Middle frontal gyrus (tissue), 1 donor: ENCODE measurements around the gene WRNIP1.

ENCODE experiments used
- DNase-seq: peaks from one replicate; pipeline ENCODE4 v3.0.0-alpha.2; 2015; ENCODE audit warnings: low spot score; ENCODE audit errors: extremely low spot score

Gene WRNIP1

DNA sequence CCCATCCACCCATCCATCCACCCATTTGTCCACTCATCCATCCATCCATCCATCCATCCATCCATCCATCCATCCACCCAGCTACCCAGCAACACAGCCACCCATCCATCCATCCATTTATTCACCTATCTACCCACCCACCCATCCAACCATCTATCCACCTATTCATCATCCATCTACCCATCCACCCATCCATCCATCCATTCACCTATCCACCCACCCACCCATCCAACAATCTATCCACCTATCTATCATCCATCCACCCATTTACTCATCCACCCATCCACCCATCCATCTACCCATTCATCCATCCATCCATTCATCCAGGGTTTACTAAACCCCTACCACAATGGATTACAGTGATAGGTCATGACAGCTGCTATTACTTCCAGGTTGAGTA is 69.1 kb downstream of the WRNIP1 start:
- no peak for DNase-seq
